HepG2 (cell line): ENCODE data around the gene ATG2A. TPM values are rescaled to one million over a fixed set of nuclear protein-coding genes. Genes with fewer than 3 reads are reported as not detected.
A peak's percentile ranks its signal among the peaks of the same experiment; 100 is the strongest.

ENCODE experiments used
- HMG20A ChIP-seq: IDR thresholded peaks from 2 replicates; pipeline ENCODE4 v1.6.1; 2016; ENCODE audit warnings: borderline replicate concordance
- NR2C2 ChIP-seq: sonication (generic); formaldehyde crosslinking; IDR thresholded peaks from 2 replicates; pipeline ENCODE4 v1.4.0; 2020; ENCODE audit warnings: missing genetic modification reagents, mild to moderate bottlenecking, moderate library complexity, borderline replicate concordance
- SOX6 ChIP-seq, 2 experiments: fragments of 450-650 bp in 1 of 2; sonication (generic) in 1 of 2; formaldehyde crosslinking in 1 of 2; IDR thresholded peaks; 2 replicates each; pipeline versions ENCODE4 v1.4.0 to v1.6.1; 2017 to 2020; ENCODE audit warnings: antibody characterized with exemption in 1 of 2, mild to moderate bottlenecking in 1 of 2, missing genetic modification reagents in 1 of 2
- ZNF501 ChIP-seq: sonication (generic); formaldehyde crosslinking; IDR thresholded peaks from 2 replicates; pipeline ENCODE4 v1.5.1; 2020; ENCODE audit warnings: mild to moderate bottlenecking, moderate library complexity, missing genetic modification reagents
- ZNF614 ChIP-seq: IDR thresholded peaks from 2 replicates; pipeline ENCODE4 v1.6.1; 2018; ENCODE audit warnings: missing biosample characterization, missing genetic modification reagents, inconsistent platforms, borderline replicate concordance
- ZNF761 ChIP-seq: sonication (generic); formaldehyde crosslinking; conservative IDR thresholded peaks from 2 replicates; pipeline ENCODE4 v1.4.0; 2020; ENCODE audit warnings: mild to moderate bottlenecking, missing genetic modification reagents
- polyA plus RNA-seq, 8 experiments: library from polyadenylated mRNA; depleted of rRNA in 3 of 8; stranded (reverse) in 7 of 8; unstranded in 1 of 8; fragments of >200 nt; fragmentation: Illumina TruSeq in 4 of 8; extraction: Trizol in 4 of 8; gene quantifications; 2 replicates each; pipeline versions ENCODE4 v1.2.1 to v1.2.3, GENCODE V29; 2011 to 2016; ENCODE audit warnings: low read depth in 4 of 8, missing spikeins in 1 of 8, mixed read lengths in 1 of 8; ENCODE audit not compliant: insufficient read depth in 1 of 8
- total RNA-seq, 5 experiments: library from RNA; depleted of rRNA; stranded (reverse); fragments of >200 nt; fragmentation: Illumina TruSeq; extraction: Trizol; gene quantifications; 2 replicates each; pipeline ENCODE4 v1.2.3, GENCODE V29; 2016; ENCODE audit warnings: low read depth in 1 of 5
- TF ChIP-seq, protein P1 (sequence below): IDR thresholded peaks from 2 replicates; pipeline ENCODE4 v1.4.0; 2020; ENCODE audit warnings: mild to moderate bottlenecking, missing genetic modification reagents
- TF ChIP-seq, protein P2 (sequence below): sonication (generic); formaldehyde crosslinking; IDR thresholded peaks from 2 replicates; pipeline ENCODE4 v1.5.0; 2020; ENCODE audit warnings: mild to moderate bottlenecking, missing genetic modification reagents, borderline replicate concordance
- TF ChIP-seq, protein P3 (sequence below): sonication (generic); formaldehyde crosslinking; IDR thresholded peaks from 2 replicates; pipeline ENCODE4 v1.4.0; 2020; ENCODE audit warnings: missing genetic modification reagents; ENCODE audit errors: not compliant biosample characterization
- TF ChIP-seq, protein P4 (sequence below): IDR thresholded peaks from 2 replicates; pipeline ENCODE4 v1.6.1; 2018; ENCODE audit warnings: missing genetic modification reagents, mild to moderate bottlenecking, missing compliant biosample characterization
- TF ChIP-seq, protein P5 (sequence below): sonication (generic); formaldehyde crosslinking; conservative IDR thresholded peaks from 2 replicates; pipeline ENCODE4 v1.4.0; 2020; ENCODE audit warnings: missing genetic modification reagents

The ATG2A gene
- total and polyA plus RNA-seq, 2 of the 13 experiments (the other 11 are each of a cell fraction or from before 2014, with no cell fraction given), result 6.7 to 8.0 TPM

DNA sequence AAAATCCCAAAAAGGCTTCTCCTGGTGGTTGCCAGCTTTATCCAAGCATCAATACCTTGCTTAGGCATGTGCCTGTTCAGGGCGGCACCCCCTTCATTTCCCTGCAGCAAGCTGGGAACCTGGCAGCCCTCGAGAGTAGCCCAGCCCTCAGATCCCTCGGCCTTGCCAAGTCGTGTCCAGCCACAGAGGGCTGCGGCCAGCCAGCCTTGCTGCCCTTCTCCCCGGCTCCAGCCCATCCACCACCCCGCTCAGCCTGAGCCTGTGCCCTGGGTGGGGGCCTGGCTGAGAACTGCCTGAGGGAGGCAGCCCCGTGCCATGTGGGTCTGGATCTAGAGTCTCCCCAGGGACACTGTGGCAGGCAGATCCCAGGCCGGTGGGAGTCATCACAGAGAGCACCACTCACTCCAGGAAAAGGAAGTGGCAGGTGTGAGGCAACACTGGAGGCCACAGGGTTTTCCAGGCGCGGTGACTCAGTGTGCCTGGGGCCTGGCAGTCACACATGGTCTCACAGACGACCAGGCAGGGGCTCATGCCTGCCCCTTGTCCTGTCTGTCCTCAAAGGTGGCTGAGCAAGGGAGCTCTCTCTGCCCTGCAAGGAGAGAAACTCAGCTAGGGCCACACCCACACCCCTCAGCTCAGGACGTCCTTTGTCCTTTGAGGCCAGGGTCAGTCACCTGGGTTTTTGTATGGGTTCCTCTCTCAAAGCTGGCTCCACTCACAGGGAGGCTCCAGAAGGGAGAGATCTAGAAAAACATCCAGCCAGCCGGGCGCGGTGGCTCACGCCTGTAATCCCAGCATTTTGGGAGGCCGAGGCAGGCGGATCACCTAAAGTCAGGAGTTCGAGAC lies 60.4 kb downstream of the ATG2A start (continued):
- TF ChIP-seq, protein P1, sequence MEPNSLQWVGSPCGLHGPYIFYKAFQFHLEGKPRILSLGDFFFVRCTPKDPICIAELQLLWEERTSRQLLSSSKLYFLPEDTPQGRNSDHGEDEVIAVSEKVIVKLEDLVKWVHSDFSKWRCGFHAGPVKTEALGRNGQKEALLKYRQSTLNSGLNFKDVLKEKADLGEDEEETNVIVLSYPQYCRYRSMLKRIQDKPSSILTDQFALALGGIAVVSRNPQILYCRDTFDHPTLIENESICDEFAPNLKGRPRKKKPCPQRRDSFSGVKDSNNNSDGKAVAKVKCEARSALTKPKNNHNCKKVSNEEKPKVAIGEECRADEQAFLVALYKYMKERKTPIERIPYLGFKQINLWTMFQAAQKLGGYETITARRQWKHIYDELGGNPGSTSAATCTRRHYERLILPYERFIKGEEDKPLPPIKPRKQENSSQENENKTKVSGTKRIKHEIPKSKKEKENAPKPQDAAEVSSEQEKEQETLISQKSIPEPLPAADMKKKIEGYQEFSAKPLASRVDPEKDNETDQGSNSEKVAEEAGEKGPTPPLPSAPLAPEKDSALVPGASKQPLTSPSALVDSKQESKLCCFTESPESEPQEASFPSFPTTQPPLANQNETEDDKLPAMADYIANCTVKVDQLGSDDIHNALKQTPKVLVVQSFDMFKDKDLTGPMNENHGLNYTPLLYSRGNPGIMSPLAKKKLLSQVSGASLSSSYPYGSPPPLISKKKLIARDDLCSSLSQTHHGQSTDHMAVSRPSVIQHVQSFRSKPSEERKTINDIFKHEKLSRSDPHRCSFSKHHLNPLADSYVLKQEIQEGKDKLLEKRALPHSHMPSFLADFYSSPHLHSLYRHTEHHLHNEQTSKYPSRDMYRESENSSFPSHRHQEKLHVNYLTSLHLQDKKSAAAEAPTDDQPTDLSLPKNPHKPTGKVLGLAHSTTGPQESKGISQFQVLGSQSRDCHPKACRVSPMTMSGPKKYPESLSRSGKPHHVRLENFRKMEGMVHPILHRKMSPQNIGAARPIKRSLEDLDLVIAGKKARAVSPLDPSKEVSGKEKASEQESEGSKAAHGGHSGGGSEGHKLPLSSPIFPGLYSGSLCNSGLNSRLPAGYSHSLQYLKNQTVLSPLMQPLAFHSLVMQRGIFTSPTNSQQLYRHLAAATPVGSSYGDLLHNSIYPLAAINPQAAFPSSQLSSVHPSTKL, result no peak
- TF ChIP-seq, protein P2, sequence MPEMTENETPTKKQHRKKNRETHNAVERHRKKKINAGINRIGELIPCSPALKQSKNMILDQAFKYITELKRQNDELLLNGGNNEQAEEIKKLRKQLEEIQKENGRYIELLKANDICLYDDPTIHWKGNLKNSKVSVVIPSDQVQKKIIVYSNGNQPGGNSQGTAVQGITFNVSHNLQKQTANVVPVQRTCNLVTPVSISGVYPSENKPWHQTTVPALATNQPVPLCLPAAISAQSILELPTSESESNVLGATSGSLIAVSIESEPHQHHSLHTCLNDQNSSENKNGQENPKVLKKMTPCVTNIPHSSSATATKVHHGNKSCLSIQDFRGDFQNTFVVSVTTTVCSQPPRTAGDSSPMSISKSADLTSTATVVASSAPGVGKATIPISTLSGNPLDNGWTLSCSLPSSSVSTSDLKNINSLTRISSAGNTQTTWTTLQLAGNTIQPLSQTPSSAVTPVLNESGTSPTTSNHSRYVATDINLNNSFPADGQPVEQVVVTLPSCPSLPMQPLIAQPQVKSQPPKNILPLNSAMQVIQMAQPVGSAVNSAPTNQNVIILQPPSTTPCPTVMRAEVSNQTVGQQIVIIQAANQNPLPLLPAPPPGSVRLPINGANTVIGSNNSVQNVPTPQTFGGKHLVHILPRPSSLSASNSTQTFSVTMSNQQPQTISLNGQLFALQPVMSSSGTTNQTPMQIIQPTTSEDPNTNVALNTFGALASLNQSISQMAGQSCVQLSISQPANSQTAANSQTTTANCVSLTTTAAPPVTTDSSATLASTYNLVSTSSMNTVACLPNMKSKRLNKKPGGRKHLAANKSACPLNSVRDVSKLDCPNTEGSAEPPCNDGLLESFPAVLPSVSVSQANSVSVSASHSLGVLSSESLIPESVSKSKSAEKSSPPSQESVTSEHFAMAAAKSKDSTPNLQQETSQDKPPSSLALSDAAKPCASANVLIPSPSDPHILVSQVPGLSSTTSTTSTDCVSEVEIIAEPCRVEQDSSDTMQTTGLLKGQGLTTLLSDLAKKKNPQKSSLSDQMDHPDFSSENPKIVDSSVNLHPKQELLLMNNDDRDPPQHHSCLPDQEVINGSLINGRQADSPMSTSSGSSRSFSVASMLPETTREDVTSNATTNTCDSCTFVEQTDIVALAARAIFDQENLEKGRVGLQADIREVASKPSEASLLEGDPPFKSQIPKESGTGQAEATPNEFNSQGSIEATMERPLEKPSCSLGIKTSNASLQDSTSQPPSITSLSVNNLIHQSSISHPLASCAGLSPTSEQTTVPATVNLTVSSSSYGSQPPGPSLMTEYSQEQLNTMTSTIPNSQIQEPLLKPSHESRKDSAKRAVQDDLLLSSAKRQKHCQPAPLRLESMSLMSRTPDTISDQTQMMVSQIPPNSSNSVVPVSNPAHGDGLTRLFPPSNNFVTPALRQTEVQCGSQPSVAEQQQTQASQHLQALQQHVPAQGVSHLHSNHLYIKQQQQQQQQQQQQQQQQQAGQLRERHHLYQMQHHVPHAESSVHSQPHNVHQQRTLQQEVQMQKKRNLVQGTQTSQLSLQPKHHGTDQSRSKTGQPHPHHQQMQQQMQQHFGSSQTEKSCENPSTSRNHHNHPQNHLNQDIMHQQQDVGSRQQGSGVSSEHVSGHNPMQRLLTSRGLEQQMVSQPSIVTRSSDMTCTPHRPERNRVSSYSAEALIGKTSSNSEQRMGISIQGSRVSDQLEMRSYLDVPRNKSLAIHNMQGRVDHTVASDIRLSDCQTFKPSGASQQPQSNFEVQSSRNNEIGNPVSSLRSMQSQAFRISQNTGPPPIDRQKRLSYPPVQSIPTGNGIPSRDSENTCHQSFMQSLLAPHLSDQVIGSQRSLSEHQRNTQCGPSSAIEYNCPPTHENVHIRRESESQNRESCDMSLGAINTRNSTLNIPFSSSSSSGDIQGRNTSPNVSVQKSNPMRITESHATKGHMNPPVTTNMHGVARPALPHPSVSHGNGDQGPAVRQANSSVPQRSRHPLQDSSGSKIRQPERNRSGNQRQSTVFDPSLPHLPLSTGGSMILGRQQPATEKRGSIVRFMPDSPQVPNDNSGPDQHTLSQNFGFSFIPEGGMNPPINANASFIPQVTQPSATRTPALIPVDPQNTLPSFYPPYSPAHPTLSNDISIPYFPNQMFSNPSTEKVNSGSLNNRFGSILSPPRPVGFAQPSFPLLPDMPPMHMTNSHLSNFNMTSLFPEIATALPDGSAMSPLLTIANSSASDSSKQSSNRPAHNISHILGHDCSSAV, result no peak
- TF ChIP-seq ZNF614 (CRISPR knock-in tag) (peak; percentile 44; the same call in 1 of the 2 replicates), NR2C2 (CRISPR knock-in tag) (no peak), ZNF761 (CRISPR knock-in tag) (no peak), SOX6 (IDR thresholded peaks at IDR 0.05) (no peak), SOX6 (CRISPR knock-in tag; IDR thresholded peaks at IDR 0.05) (no peak), HMG20A (CRISPR knock-in tag) (peak; percentile 16; the same call in 1 of the 2 replicates), ZNF501 (no peak)
- TF ChIP-seq, protein P3, sequence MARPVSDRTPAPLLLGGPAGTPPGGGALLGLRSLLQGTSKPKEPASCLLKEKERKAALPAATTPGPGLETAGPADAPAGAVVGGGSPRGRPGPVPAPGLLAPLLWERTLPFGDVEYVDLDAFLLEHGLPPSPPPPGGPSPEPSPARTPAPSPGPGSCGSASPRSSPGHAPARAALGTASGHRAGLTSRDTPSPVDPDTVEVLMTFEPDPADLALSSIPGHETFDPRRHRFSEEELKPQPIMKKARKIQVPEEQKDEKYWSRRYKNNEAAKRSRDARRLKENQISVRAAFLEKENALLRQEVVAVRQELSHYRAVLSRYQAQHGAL (CRISPR knock-in tag), result no peak
- TF ChIP-seq, protein P4, sequence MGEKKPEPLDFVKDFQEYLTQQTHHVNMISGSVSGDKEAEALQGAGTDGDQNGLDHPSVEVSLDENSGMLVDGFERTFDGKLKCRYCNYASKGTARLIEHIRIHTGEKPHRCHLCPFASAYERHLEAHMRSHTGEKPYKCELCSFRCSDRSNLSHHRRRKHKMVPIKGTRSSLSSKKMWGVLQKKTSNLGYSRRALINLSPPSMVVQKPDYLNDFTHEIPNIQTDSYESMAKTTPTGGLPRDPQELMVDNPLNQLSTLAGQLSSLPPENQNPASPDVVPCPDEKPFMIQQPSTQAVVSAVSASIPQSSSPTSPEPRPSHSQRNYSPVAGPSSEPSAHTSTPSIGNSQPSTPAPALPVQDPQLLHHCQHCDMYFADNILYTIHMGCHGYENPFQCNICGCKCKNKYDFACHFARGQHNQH (CRISPR knock-in tag), result no peak
- TF ChIP-seq, protein P5, sequence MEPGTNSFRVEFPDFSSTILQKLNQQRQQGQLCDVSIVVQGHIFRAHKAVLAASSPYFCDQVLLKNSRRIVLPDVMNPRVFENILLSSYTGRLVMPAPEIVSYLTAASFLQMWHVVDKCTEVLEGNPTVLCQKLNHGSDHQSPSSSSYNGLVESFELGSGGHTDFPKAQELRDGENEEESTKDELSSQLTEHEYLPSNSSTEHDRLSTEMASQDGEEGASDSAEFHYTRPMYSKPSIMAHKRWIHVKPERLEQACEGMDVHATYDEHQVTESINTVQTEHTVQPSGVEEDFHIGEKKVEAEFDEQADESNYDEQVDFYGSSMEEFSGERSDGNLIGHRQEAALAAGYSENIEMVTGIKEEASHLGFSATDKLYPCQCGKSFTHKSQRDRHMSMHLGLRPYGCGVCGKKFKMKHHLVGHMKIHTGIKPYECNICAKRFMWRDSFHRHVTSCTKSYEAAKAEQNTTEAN (CRISPR knock-in tag), result no peak
